Epithelial cell of esophagus (primary cell): ENCODE results near the gene TTC39A.

ENCODE experiments used
- DNase-seq: peaks from one replicate; pipeline ENCODE4 v3.0.0; 2010; ENCODE audit warnings: low read depth
- H3K4me3 ChIP-seq: 2 replicates; pipeline ENCODE4 v1.5.1; 2011; ENCODE audit warnings: mild to moderate bottlenecking, low read length, control low read depth
- TF ChIP-seq, protein P1 (sequence below): IDR thresholded peaks from 2 replicates; pipeline ENCODE4 v1.5.1; 2011; ENCODE audit warnings: low read depth, mild to moderate bottlenecking, low read length, control low read depth, inconsistent platforms; ENCODE audit not compliant: insufficient read depth; ENCODE audit errors: missing control alignments

Gene TTC39A

GRCh38 chr1:51285055-51285454 lies 45.3 kb downstream of the TTC39A start:
- TF ChIP-seq, protein P1, sequence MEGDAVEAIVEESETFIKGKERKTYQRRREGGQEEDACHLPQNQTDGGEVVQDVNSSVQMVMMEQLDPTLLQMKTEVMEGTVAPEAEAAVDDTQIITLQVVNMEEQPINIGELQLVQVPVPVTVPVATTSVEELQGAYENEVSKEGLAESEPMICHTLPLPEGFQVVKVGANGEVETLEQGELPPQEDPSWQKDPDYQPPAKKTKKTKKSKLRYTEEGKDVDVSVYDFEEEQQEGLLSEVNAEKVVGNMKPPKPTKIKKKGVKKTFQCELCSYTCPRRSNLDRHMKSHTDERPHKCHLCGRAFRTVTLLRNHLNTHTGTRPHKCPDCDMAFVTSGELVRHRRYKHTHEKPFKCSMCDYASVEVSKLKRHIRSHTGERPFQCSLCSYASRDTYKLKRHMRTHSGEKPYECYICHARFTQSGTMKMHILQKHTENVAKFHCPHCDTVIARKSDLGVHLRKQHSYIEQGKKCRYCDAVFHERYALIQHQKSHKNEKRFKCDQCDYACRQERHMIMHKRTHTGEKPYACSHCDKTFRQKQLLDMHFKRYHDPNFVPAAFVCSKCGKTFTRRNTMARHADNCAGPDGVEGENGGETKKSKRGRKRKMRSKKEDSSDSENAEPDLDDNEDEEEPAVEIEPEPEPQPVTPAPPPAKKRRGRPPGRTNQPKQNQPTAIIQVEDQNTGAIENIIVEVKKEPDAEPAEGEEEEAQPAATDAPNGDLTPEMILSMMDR = no peak
- DNase-seq = no peak
- H3K4me3 ChIP-seq = no peak overlapping the region

DNA sequence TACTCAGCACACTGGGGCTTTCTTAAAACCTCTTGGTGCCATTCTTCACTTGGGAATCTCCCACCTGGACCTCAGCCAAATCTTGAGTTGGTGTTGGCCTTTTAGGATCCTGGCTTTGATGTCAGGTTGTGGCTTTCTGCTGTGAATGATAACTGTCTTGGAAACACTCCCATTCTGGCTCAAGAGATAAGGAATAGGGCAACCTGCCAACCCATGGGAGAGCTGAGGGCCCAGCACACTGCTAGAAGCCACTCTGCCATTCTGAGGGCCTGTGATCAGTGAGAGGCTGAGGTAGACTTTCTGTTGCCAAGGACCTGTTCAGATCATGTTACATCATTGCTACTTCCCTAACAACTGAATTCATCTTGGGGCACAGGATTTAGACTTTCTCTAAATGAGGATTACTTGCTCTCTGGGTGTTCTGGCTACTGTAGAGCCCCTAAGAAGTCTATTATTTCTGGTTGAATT lies 45.8 kb downstream of the TTC39A start:
- TF ChIP-seq, protein P1 = no peak
- H3K4me3 ChIP-seq = no peak overlapping the region
- no peak for DNase-seq

DNA sequence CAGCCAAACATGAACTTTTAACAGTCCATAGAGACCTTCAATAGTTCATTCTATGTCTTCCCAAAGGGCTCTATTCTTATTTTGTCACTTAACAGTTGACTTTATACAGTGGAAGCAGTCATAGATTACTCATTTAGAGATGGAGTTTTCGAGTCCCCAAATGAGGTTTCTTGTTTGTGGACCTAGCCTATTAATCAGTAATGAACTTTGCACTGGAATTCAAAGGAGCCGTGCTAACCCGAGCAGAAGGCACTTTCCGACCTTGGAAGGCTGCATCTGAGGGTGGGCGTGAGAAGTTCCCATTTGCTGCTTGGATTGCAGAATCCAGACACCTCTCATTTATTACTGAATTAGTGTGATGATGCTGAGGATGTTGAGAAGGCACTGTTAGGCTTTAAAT lies 46.4 kb downstream of the TTC39A start:
- H3K4me3 ChIP-seq = no peak overlapping the region
- TF ChIP-seq, protein P1 = no peak
- no peak for DNase-seq

DNA sequence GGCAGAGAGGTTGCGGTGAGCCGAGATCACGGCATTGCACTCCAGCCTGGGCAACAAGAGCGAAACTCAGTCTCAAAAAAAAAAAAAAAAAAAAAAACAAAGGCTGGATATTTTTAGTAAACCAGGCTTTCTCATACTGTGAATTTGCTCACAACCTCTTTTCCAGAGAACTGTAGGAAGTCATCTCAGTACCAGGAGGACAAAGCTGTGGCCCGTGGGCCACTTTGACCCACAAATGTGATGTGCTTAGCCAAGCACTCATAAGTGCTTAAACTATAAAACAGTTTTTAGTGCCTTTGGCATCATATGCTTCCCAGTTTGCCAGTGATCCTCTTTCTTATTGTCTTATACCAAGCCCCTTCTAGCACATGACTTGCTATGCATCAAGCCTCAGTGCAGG lies 47.8 kb downstream of the TTC39A start:
- no peak for DNase-seq
- no peak overlapping the region for H3K4me3 ChIP-seq
- TF ChIP-seq, protein P1 = no peak

DNA sequence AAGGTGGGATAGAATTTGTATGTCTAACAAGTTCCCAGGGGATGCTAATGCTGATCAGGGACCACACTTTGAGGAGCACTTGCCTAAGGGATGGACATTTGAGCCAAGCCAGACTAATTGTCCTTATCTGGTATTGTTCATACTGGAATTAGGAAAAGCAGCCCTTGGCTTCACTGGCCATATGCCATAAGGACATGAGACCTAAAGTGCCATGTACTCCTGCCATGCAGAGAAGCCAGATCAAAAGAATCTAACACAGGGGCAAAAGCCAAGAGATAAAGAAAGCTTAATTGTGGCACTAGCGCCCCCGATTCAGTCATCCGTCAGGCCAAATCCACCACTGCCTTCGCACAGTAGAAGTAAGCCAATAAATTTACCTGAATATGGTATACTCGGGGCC lies 48.6 kb downstream of the TTC39A start:
- TF ChIP-seq, protein P1 = no peak
- DNase-seq = no peak

DNA sequence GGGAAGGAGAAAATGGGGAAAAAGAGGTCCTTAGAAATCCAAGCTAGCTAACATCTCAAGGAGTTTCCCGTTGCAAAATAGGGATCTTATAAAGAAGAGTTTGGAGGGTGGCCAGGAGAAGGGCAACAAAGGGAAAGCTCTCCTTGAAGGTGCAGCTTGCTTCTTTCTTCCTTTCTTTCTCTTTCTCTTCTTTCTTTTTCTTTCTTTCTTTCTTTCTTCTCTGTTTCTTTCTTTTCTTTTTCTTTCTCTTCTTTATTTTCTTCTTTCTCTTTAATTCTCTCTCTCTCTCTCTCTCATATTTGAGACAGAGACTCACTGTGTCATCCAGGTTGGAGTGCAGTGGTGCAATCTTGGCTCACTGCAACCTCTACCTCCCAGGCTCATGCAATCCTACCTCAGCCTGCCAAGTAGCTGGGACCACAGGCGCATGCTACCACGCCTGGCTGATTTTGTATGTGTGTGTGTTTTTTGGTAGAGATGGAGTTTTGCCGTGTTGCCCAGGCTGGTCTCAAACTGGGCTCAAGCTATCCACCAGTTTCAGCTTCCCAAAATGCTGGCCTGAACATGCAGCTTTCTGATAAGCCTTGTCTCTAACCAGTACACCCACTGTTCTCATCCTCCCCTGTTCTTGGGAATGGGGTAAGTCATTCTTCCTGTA lies 49.9 kb downstream of the TTC39A start:
- peak; percentile 50 for DNase-seq
- H3K4me3 ChIP-seq = no peak overlapping the region
- TF ChIP-seq, protein P1 = no peak

More for the DNA sequence above, 48.6 kb downstream of the TTC39A start:
- no peak overlapping the region for H3K4me3 ChIP-seq

- no peak overlapping the region for H3K4me3 ChIP-seq
- TF ChIP-seq, protein P1 = no peak
- DNase-seq = no peak
Measured at GRCh38 chr1:51276286-51276685, 54.1 kb downstream of the TTC39A start.
